Measurements from ENCODE around the gene PRB3.

PRB3 gene

GRCh38 chr12:11269607-11270006, at the start of gene PRB3:
Gene PRB3 (minus strand): TSS chr12:11269707. CDS start chr12:11269669, 38 bp downstream.
- DNase-seq (ENCODE audit: low read depth): no peak

- no peak for DNase-seq (ENCODE audit: low read depth)
Observed at GRCh38 chr12:11310336-11310735, 40.8 kb upstream of the PRB3 start, which contains the start of gene PRB4. Gene PRB4 (minus strand): TSS chr12:11310436. CDS start chr12:11310398, 38 bp downstream.

- DNase-seq (ENCODE audit: low read depth): no peak
Observed at GRCh38 chr12:11307143-11307542, 37.6 kb upstream of the PRB3 start.

GRCh38 chr12:11273449-11273848, 3.9 kb upstream of the PRB3 start:
- DNase-seq (ENCODE audit: low read depth): no peak

GRCh38 chr12:11264501-11264900, 5.0 kb downstream of the PRB3 start:
- DNase-seq (ENCODE audit: low read depth): no peak

- DNase-seq (ENCODE audit: low read depth): no peak
Observed at GRCh38 chr12:11246489-11246888, 23.0 kb downstream of the PRB3 start.

- DNase-seq (ENCODE audit: low read depth): no peak
Observed at GRCh38 chr12:11242656-11243055, 26.9 kb downstream of the PRB3 start.

GRCh38 chr12:11240348-11240930, 29.1 kb downstream of the PRB3 start:
- DNase-seq (ENCODE audit: low read depth): no peak

- no peak for DNase-seq (ENCODE audit: low read depth)
Observed at GRCh38 chr12:11238275-11238674, 31.2 kb downstream of the PRB3 start.

GRCh38 chr12:11233532-11233931, 36.0 kb downstream of the PRB3 start:
- no peak for DNase-seq (ENCODE audit: low read depth)

- DNase-seq (ENCODE audit: low read depth): peak; percentile 12
Observed at GRCh38 chr12:11228296-11228879, 41.1 kb downstream of the PRB3 start.

GRCh38 chr12:11227373-11227772, 42.1 kb downstream of the PRB3 start:
- no peak for DNase-seq (ENCODE audit: low read depth)
